IMR-90 (cell line): ENCODE data around the gene TTBK2. TPM values are rescaled to one million over a fixed set of nuclear protein-coding genes. Genes with fewer than 3 reads are reported as not detected.

Experiments used
- ATAC-seq: fragments of 200-7000 bp; cut with Tn5 transposase; 2 replicates; pipeline ENCODE4 v1.9.1; 2020; ENCODE audit warnings: low read depth, mild to moderate bottlenecking, moderate library complexity
- BruUV-seq: library from RNA; stranded (reverse); fragments of 400-500 nt; replicated peaks from 2 replicates; lab custom pipeline; 2021; lab: Mats Ljungman, UMichigan
- CTCF ChIA-PET: fragments of 300-600 bp; formaldehyde crosslinking; extraction: SDS; loops from one replicate; lab custom pipeline; 2021; ENCODE audit warnings: antibody characterized with exemption; lab: Yijun Ruan, JAX
- POLR2A ChIA-PET: fragments of 300-600 bp; sonication (Branson Sonifier 250); formaldehyde crosslinking; loops from one replicate; lab custom pipeline; 2022; ENCODE audit warnings: antibody characterized with exemption; ENCODE audit not compliant: unreplicated experiment; lab: Charles Lee
- DNase-seq: peaks from one replicate; pipeline ENCODE4 v3.0.0; 2013
- H2AFZ ChIP-seq: replicated peaks from 2 replicates; pipeline ENCODE3; 2013; ENCODE audit warnings: low read length, mild to moderate bottlenecking; ENCODE audit not compliant: poor library complexity
- H2AK5ac ChIP-seq: 2 replicates; pipeline ENCODE4 v1.6.1; 2013; ENCODE audit warnings: low read depth, low read length, inconsistent platforms
- H2AK9ac ChIP-seq: replicated peaks from 2 replicates; pipeline ENCODE3; 2013; ENCODE audit warnings: mild to moderate bottlenecking, low read depth, low read length, moderate library complexity; ENCODE audit not compliant: poor library complexity
- H2BK120ac ChIP-seq: 2 replicates; pipeline ENCODE4 v1.6.1; 2013; ENCODE audit warnings: low read depth, low read length, inconsistent platforms
- H2BK15ac ChIP-seq: 3 replicates; pipeline ENCODE4 v1.6.1; 2013; ENCODE audit warnings: low read depth, low read length, inconsistent platforms
- H2BK20ac ChIP-seq: 2 replicates; pipeline ENCODE4 v1.6.1; 2013; ENCODE audit warnings: low read depth, mild to moderate bottlenecking, inconsistent platforms, low read length, moderate library complexity
- H2BK5ac ChIP-seq: 2 replicates; pipeline ENCODE4 v1.6.1; 2013; ENCODE audit warnings: mild to moderate bottlenecking, low read depth, low read length, inconsistent platforms; ENCODE audit not compliant: poor library complexity, severe bottlenecking
- H3K14ac ChIP-seq: replicated peaks from 2 replicates; pipeline ENCODE4 v1.6.1; 2013; ENCODE audit warnings: low read depth, low read length, inconsistent platforms
- H3K18ac ChIP-seq: 2 replicates; pipeline ENCODE4 v1.6.1; 2013; ENCODE audit warnings: low read depth, low read length, control low read depth
- H3K23ac ChIP-seq: 2 replicates; pipeline ENCODE4 v1.6.1; 2013; ENCODE audit warnings: low read depth, low read length, inconsistent platforms
- H3K27ac ChIP-seq: 2 replicates; pipeline ENCODE4 v1.5.1; 2013; ENCODE audit warnings: mild to moderate bottlenecking, control low read depth, low read length; ENCODE audit not compliant: insufficient read depth
- H3K27me3 ChIP-seq: 2 replicates; pipeline ENCODE4 v1.6.1; 2013; ENCODE audit warnings: low read length; ENCODE audit not compliant: control insufficient read depth, insufficient read depth
- H3K36me3 ChIP-seq: 2 replicates; pipeline ENCODE4 v1.6.1; 2013; ENCODE audit warnings: low read length, mixed read lengths; ENCODE audit not compliant: control insufficient read depth, insufficient read depth
- H3K4ac ChIP-seq: 2 replicates; pipeline ENCODE4 v1.6.1; 2013; ENCODE audit warnings: low read depth, low read length, inconsistent platforms
- H3K4me1 ChIP-seq: 2 replicates; pipeline ENCODE4 v1.6.1; 2013; ENCODE audit warnings: low read length, mixed read lengths; ENCODE audit not compliant: control insufficient read depth, insufficient read depth
- H3K4me2 ChIP-seq: 2 replicates; pipeline ENCODE4 v1.6.1; 2013; ENCODE audit warnings: low read depth, mild to moderate bottlenecking, control low read depth, low read length, moderate library complexity
- H3K4me3 ChIP-seq: 2 replicates; pipeline ENCODE4 v1.5.1; 2013; ENCODE audit warnings: low read depth, mild to moderate bottlenecking, control low read depth, low read length, moderate library complexity; ENCODE audit not compliant: insufficient read depth
- H3K56ac ChIP-seq: 2 replicates; pipeline ENCODE4 v1.6.1; 2013; ENCODE audit warnings: low read length, inconsistent platforms; ENCODE audit not compliant: insufficient read depth; ENCODE audit errors: extremely low read depth
- H3K79me1 ChIP-seq, 2 experiments: 2 replicates each; pipeline ENCODE4 v1.6.1; 2013; ENCODE audit warnings: low read length in 2 of 2, inconsistent platforms in 1 of 2, low read depth in 1 of 2
- H3K9ac ChIP-seq: 2 replicates; pipeline ENCODE4 v1.6.1; 2013; ENCODE audit warnings: low read depth, low read length, control low read depth
- H3K9me1 ChIP-seq: 2 replicates; pipeline ENCODE4 v1.6.1; 2013; ENCODE audit warnings: low read length, inconsistent platforms; ENCODE audit not compliant: insufficient read depth
- H3K9me3 ChIP-seq: 2 replicates; pipeline ENCODE4 v1.6.1; 2013; ENCODE audit warnings: low read length; ENCODE audit not compliant: control insufficient read depth, insufficient read depth
- H4K20me1 ChIP-seq: 2 replicates; pipeline ENCODE4 v1.6.1; 2013; ENCODE audit warnings: low read length, inconsistent platforms; ENCODE audit not compliant: insufficient read depth
- H4K5ac ChIP-seq: 2 replicates; pipeline ENCODE4 v1.6.1; 2013; ENCODE audit warnings: mild to moderate bottlenecking, low read depth, low read length, control low read depth
- H4K8ac ChIP-seq, 2 experiments: 2 replicates each; pipeline ENCODE4 v1.6.1; 2013; ENCODE audit warnings: low read depth in 2 of 2, low read length in 2 of 2, control low read depth in 1 of 2, inconsistent platforms in 1 of 2
- H4K91ac ChIP-seq: 2 replicates; pipeline ENCODE4 v1.6.1; 2013; ENCODE audit warnings: low read depth, low read length, inconsistent platforms; ENCODE audit not compliant: insufficient read depth
- CTCF ChIP-seq: conservative IDR thresholded peaks from 2 replicates; pipeline ENCODE4 v1.5.1; 2012; ENCODE audit warnings: mild to moderate bottlenecking, low read depth, low read length, improper control_type of control experiment
- FOS ChIP-seq: fragments of 150-350 bp; IDR thresholded peaks from 2 replicates; pipeline ENCODE4 v1.6.1; 2016; ENCODE audit warnings: low read depth, low read length
- NFE2L2 ChIP-seq: fragments of 150-350 bp; IDR thresholded peaks from 2 replicates; pipeline ENCODE4 v1.6.1; 2016; ENCODE audit warnings: low read depth, mild to moderate bottlenecking, low read length
- POLR2A ChIP-seq: IDR thresholded peaks from 2 replicates; pipeline ENCODE4 v1.6.1; 2012; ENCODE audit warnings: mild to moderate bottlenecking, low read depth, low read length
- RFX5 ChIP-seq: IDR thresholded peaks from 2 replicates; pipeline ENCODE4 v1.8.0; 2012; ENCODE audit warnings: low read depth, mild to moderate bottlenecking, low read length, moderate library complexity
- SMC3 ChIP-seq: fragments of 150-350 bp; IDR thresholded peaks from 2 replicates; pipeline ENCODE4 v1.6.1; 2016; ENCODE audit warnings: low read depth, mild to moderate bottlenecking, antibody characterized with exemption, low read length, moderate library complexity
- USF2 ChIP-seq: fragments of 150-350 bp; IDR thresholded peaks from 2 replicates; pipeline ENCODE4 v1.6.1; 2017; ENCODE audit warnings: mild to moderate bottlenecking, antibody characterized with exemption, low read length, low read depth
- WGBS, 2 experiments: methylation state at CpG; one replicate each; pipeline versions ENCODE4 v1.1.5 to v1.1.7; 2013; ENCODE audit warnings: missing lambda C conversion rate in 2 of 2; ENCODE audit not compliant: insufficient read length in 1 of 2; ENCODE audit errors: extremely low coverage in 2 of 2; 5-methylcytosine and 5-hydroxymethylcytosine counted together
- dilution Hi-C: fragments of 300-500 bp; cut with HindIII; formaldehyde crosslinking; loops from one replicate; pipeline ENCODE4 v1.14.3; 2018; ENCODE audit warnings: low sequenced_read_pairs; ENCODE audit not compliant: unreplicated experiment
- in situ Hi-C: fragments of 300-500 bp; cut with MboI; formaldehyde crosslinking; loops from 3 replicates; pipeline ENCODE4 v1.14.3; 2019; ENCODE audit warnings: low sequenced_read_pairs, inconsistent platforms, mixed read lengths
- intact Hi-C: fragments of 100-400 bp; cut with micrococcal nuclease; formaldehyde crosslinking; loops from 2 replicates; pipeline ENCODE4 v1.10.0; 2022
- polyA plus RNA-seq, 3 experiments: library from polyadenylated mRNA; depleted of rRNA; stranded (reverse); fragments of >200 nt; gene quantifications; 2 replicates each; pipeline ENCODE4 v1.2.3, GENCODE V29; 2012; ENCODE audit warnings: low replicate concordance in 1 of 3
- total RNA-seq: library from RNA; depleted of rRNA; stranded (reverse); fragments of >200 nt; gene quantifications from 2 replicates; pipeline ENCODE4 v1.2.3, GENCODE V29; 2012

Gene TTBK2
- total and polyA plus RNA-seq, 2 of the 4 experiments (the other 2 are of a cell fraction): 2.4 to 3.2 TPM

- in situ Hi-C loops: no loop called here
- POLR2A ChIA-PET: no interaction called here
Observed at GRCh38 chr15:42775416-42775815, 145.2 kb downstream of the TTBK2 start.

More at GRCh38 chr15:42775416-42775815, 145.2 kb downstream of the TTBK2 start:
- H3K9me3 ChIP-seq: no peaks in the 10 kb centered on the region
- intact Hi-C loops (no loop called here), dilution Hi-C loops (no loop called here)
- H3K23ac ChIP-seq: no peak overlapping the region
- H2AFZ ChIP-seq: no peak overlapping the region
- H3K56ac ChIP-seq: no peak overlapping the region
- BruUV-seq: no TSS peak
- no peak overlapping the region for H3K4me2 ChIP-seq
- no peak overlapping the region for H2BK5ac ChIP-seq
- no peak overlapping the region for H3K4ac ChIP-seq
- no peak overlapping the region for H2AK9ac ChIP-seq
- H2BK120ac ChIP-seq: no peak overlapping the region
- no peaks in the 10 kb centered on the region for H3K27me3 ChIP-seq
- no peak overlapping the region for H2BK20ac ChIP-seq
- H2BK15ac ChIP-seq: no peak overlapping the region
- no peak overlapping the region for H3K14ac ChIP-seq
- H3K18ac ChIP-seq: no peak overlapping the region
- no peaks in the 10 kb centered on the region; a peak in 1 of 4 replicates for H3K79me1 ChIP-seq
- H4K20me1 ChIP-seq: no peaks in the 10 kb centered on the region
- TF ChIP-seq FOS (no peak), NFE2L2 (no peak), USF2 (no peak), SMC3 (no peak), POLR2A (no peak), CTCF (no peak), RFX5 (no peak)
- no peak overlapping the region for H4K5ac ChIP-seq
- no peaks in the 10 kb centered on the region for H3K9me1 ChIP-seq
- H3K4me1 ChIP-seq: no peaks in the 10 kb centered on the region
- DNase-seq: no peak
- no peak overlapping the region for H2AK5ac ChIP-seq
- H4K91ac ChIP-seq: no peak overlapping the region
- no peak overlapping the region for H4K8ac ChIP-seq
- H3K4me3 ChIP-seq: no peak overlapping the region
- no peak overlapping the region for H3K27ac ChIP-seq
- CTCF ChIA-PET: no interaction called here
- no peak for ATAC-seq
- 80% methylated on average over 1 of the region's 2 CpGs; no CpG with 5 or more reads in 1 of the 2 experiments for WGBS, 2 experiments
- H3K36me3 ChIP-seq: peaks cover 7% of the 10 kb centered on the region; the same call in 1 of the 2 replicates
- no peak overlapping the region for H3K9ac ChIP-seq
